PFSK-1 (cell line): ENCODE results near the gene ZNF845.

Experiments used
- POLR2AphosphoS5 ChIP-seq: IDR thresholded peaks from 2 replicates; pipeline ENCODE4 v1.6.1; 2012; ENCODE audit warnings: low read depth, mild to moderate bottlenecking, control low read depth, low read length, moderate library complexity
- TAF1 ChIP-seq: IDR thresholded peaks from 2 replicates; pipeline ENCODE4 v1.6.1; 2012; ENCODE audit warnings: low read length, control low read depth, borderline replicate concordance; ENCODE audit not compliant: insufficient read depth

- no peak for TF ChIP-seq TAF1
- TF ChIP-seq POLR2AphosphoS5: no peak
Observed at GRCh38 chr19:53294786-53295441, 38.6 kb upstream of the ZNF845 start.
